ENCODE results near the gene CHIA. TPM values are rescaled to one million over a fixed set of nuclear protein-coding genes. Genes with fewer than 3 reads are reported as not detected.

The CHIA gene
- total RNA-seq, 1 experiment from 2014 or later, result not detected

DNA sequence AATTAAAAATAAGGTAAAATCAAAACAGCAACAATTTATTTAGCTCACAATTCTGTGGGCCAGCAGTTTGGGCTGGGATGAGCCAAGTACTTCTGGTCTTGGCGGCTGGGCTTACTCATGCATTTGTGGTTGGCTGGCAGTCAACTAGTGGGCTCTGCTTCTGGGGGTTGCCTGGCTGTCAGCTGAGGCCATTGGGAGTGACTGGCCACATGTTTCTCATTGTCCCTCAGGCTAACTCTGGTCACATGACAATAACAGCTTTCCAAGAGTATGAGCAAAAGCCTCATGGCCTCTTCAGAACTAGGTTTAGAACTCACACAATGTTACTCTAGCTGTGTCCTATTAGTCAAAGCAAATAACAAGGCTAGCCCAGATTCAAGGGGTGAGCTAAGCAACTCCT lies 15.6 kb upstream of the CHIA start:
- no peak overlapping the region for H3K27ac Mint-ChIP-seq (ENCODE audit: unreplicated experiment)
- H3K9me3 Mint-ChIP-seq (ENCODE audit: unreplicated experiment), result peaks cover 11% of the 10 kb centered on the region
- Histone ChIP-seq H3K27me3 (replicated peaks; ENCODE audit: control insufficient read depth, insufficient read depth, low read length) (no peaks in the 10 kb centered on the region), H3K36me3 (ENCODE audit: control insufficient read depth, insufficient read depth, low read length) (no peaks in the 10 kb centered on the region), H3K4me1 (no peaks in the 10 kb centered on the region), H3K4me3 (ENCODE audit: low read depth, low read length) (no peak overlapping the region), H3K9me3 (no peaks in the 10 kb centered on the region)
- H3K36me3 Mint-ChIP-seq (ENCODE audit: insufficient read depth, unreplicated experiment), result no peaks in the 10 kb centered on the region
- no peak for DNase-seq
- H3K4me1 Mint-ChIP-seq (ENCODE audit: low read depth, unreplicated experiment), result no peaks in the 10 kb centered on the region
- TF ChIP-seq, protein P1, sequence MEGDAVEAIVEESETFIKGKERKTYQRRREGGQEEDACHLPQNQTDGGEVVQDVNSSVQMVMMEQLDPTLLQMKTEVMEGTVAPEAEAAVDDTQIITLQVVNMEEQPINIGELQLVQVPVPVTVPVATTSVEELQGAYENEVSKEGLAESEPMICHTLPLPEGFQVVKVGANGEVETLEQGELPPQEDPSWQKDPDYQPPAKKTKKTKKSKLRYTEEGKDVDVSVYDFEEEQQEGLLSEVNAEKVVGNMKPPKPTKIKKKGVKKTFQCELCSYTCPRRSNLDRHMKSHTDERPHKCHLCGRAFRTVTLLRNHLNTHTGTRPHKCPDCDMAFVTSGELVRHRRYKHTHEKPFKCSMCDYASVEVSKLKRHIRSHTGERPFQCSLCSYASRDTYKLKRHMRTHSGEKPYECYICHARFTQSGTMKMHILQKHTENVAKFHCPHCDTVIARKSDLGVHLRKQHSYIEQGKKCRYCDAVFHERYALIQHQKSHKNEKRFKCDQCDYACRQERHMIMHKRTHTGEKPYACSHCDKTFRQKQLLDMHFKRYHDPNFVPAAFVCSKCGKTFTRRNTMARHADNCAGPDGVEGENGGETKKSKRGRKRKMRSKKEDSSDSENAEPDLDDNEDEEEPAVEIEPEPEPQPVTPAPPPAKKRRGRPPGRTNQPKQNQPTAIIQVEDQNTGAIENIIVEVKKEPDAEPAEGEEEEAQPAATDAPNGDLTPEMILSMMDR (IDR thresholded peaks at IDR 0.05; ENCODE audit: insufficient read depth in 1 of 2, low read depth in 1 of 2, low read length in 1 of 2, severe bottlenecking in 1 of 2, unreplicated experiment in 1 of 2), result no peak
- no peak overlapping the region for H3K4me3 Mint-ChIP-seq (ENCODE audit: unreplicated experiment)
- intact Hi-C loops (cut with micrococcal nuclease; ENCODE audit: unreplicated experiment), result no loop called here
- CTCF ChIA-PET, result no interaction called here
- POLR2A ChIA-PET, result no interaction called here
- no peaks in the 10 kb centered on the region for H3K27me3 Mint-ChIP-seq (ENCODE audit: insufficient read depth, unreplicated experiment)
- BruUV-seq (replicated peaks), result no TSS peak

DNA sequence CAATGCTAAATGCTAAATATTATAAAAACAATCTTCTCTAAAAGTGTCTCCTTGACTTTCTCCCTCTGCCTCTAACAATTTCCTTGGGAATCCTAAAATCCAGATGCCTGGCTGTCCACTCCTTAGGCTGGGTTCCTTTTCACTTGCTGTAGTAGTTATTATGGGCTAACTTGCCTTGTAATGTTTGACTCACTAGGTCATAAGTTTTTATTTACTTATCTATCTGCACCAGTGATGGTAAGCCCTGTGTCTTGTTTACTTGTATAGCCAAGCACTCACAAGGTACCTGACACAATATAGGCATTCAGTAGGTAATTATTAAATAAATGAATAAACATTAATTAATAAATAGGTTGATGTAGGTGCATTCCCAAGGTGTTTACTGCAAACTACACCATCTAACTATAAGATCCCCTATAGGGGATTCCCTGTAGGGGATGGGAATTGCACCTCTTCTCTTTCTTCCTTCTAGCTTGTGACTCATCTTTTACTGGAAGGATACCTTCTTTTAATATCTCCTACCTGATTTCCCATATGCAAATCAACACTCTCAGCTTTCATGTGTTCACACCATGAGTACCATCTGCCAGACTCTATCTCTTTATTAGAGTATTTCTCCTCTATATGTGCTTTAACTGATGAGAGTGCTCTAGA lies 14.7 kb upstream of the CHIA start:
- Histone ChIP-seq H3K4me1 (no peaks in the 10 kb centered on the region), H3K9me3 (no peaks in the 10 kb centered on the region), H3K27me3 (replicated peaks; ENCODE audit: control insufficient read depth, insufficient read depth, low read length) (no peaks in the 10 kb centered on the region), H3K36me3 (ENCODE audit: control insufficient read depth, insufficient read depth, low read length) (no peaks in the 10 kb centered on the region), H3K4me3 (ENCODE audit: low read depth, low read length) (no peak overlapping the region)
- POLR2A ChIA-PET, result no interaction called here
- no peaks in the 10 kb centered on the region for H3K36me3 Mint-ChIP-seq (ENCODE audit: insufficient read depth, unreplicated experiment)
- CTCF ChIA-PET, result no interaction called here
- intact Hi-C loops (cut with micrococcal nuclease; ENCODE audit: unreplicated experiment), result no loop called here
- no peak for DNase-seq
- H3K9me3 Mint-ChIP-seq (ENCODE audit: unreplicated experiment), result peaks cover 11% of the 10 kb centered on the region
- no peak overlapping the region for H3K4me3 Mint-ChIP-seq (ENCODE audit: unreplicated experiment)
- H3K4me1 Mint-ChIP-seq (ENCODE audit: low read depth, unreplicated experiment), result no peaks in the 10 kb centered on the region
- H3K27me3 Mint-ChIP-seq (ENCODE audit: insufficient read depth, unreplicated experiment), result no peaks in the 10 kb centered on the region
- no TSS peak for BruUV-seq (replicated peaks)
- no peak overlapping the region for H3K27ac Mint-ChIP-seq (ENCODE audit: unreplicated experiment)
- TF ChIP-seq, protein P1 (IDR thresholded peaks at IDR 0.05; ENCODE audit: insufficient read depth in 1 of 2, low read depth in 1 of 2, low read length in 1 of 2, severe bottlenecking in 1 of 2, unreplicated experiment in 1 of 2), result no peak

DNA sequence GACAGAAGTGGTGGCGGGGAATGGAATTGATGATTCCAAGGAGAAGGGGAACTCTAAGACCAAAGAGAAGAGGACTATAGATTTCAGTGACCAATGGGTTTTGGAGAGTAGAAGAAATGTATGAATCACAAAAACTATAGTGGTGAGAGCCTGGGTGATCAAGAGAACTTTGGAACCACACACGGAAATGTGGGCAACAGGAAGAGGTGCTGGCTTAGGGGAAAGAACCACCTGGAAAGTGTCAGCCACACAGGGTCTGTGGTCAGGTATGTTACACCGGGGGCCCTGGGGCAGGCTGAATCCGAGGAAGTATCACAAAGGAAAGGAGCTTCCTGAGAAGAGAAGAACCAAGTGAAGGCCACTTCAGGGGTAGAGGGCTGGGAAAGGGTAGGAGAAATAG lies 11.5 kb upstream of the CHIA start:
- no peaks in the 10 kb centered on the region for H3K27me3 Mint-ChIP-seq (ENCODE audit: insufficient read depth, unreplicated experiment)
- DNase-seq, result no peak
- intact Hi-C loops (cut with micrococcal nuclease; ENCODE audit: unreplicated experiment), result no loop called here
- peaks cover 11% of the 10 kb centered on the region for H3K9me3 Mint-ChIP-seq (ENCODE audit: unreplicated experiment)
- no peaks in the 10 kb centered on the region for H3K4me1 Mint-ChIP-seq (ENCODE audit: low read depth, unreplicated experiment)
- CTCF ChIA-PET, result no interaction called here
- no peaks in the 10 kb centered on the region for H3K36me3 ChIP-seq (ENCODE audit: control insufficient read depth, insufficient read depth, low read length)
- H3K27me3 ChIP-seq (replicated peaks; ENCODE audit: control insufficient read depth, insufficient read depth, low read length), result no peaks in the 10 kb centered on the region
- BruUV-seq (replicated peaks), result no TSS peak
- no peaks in the 10 kb centered on the region for H3K4me1 ChIP-seq
- POLR2A ChIA-PET, result no interaction called here
- H3K4me3 ChIP-seq (ENCODE audit: low read depth, low read length), result no peak overlapping the region
- no peaks in the 10 kb centered on the region for H3K36me3 Mint-ChIP-seq (ENCODE audit: insufficient read depth, unreplicated experiment)
- TF ChIP-seq, protein P1 (IDR thresholded peaks at IDR 0.05; ENCODE audit: insufficient read depth in 1 of 2, low read depth in 1 of 2, low read length in 1 of 2, severe bottlenecking in 1 of 2, unreplicated experiment in 1 of 2), result no peak
- H3K27ac Mint-ChIP-seq (ENCODE audit: unreplicated experiment), result no peak overlapping the region
- H3K4me3 Mint-ChIP-seq (ENCODE audit: unreplicated experiment), result no peak overlapping the region
- no peaks in the 10 kb centered on the region for H3K9me3 ChIP-seq
